Activated naive CD8-positive, alpha-beta T cell treated with anti-CD3 and anti-CD28 coated beads, Interleukin-2, amount 10 ng/mL, durations not matched to agents 7 days and 5 days (primary cell): ENCODE data around the gene KRT83. TPM values are rescaled to one million over a fixed set of nuclear protein-coding genes. Genes with fewer than 3 reads are reported as not detected.
A peak's percentile ranks its signal among the peaks of the same experiment; 100 is the strongest.
"Not testable (repeated sequence)": the region's sequence is repeated elsewhere in the genome, so short reads cannot be mapped to it uniquely, and the experiment has no call there.

Experiments
- ATAC-seq: fragments of 150-1000 bp; cut with Tn5 transposase; one replicate; pipeline ENCODE4 v1.10.0; 2021; ENCODE audit warnings: low read depth, moderate library complexity
- POLR2A ChIA-PET: fragments of 350-600 bp; sonication (Branson Sonifier 250); formaldehyde crosslinking; loops from one replicate; lab custom pipeline; 2021; ENCODE audit warnings: antibody characterized with exemption; lab: Charles Lee
- DNase-seq: peaks from one replicate; pipeline ENCODE4 v3.0.0; 2021
- H3K27ac Mint-ChIP-seq: one replicate; pipeline ENCODE4 v1.8.0; 2022; ENCODE audit warnings: mild to moderate bottlenecking, mixed read lengths
- H3K27me3 Mint-ChIP-seq: one replicate; pipeline ENCODE4 v1.8.0; 2022; ENCODE audit warnings: mild to moderate bottlenecking, moderate library complexity, mixed read lengths
- H3K36me3 Mint-ChIP-seq: one replicate; pipeline ENCODE4 v1.8.0; 2021; ENCODE audit warnings: mild to moderate bottlenecking, mixed read lengths
- H3K4me1 Mint-ChIP-seq: one replicate; pipeline ENCODE4 v1.8.0; 2021; ENCODE audit warnings: mixed read lengths
- H3K4me3 Mint-ChIP-seq: one replicate; pipeline ENCODE4 v1.8.0; 2022; ENCODE audit warnings: mild to moderate bottlenecking, moderate library complexity, mixed read lengths
- H3K9me3 Mint-ChIP-seq: one replicate; pipeline ENCODE4 v1.8.0; 2021; ENCODE audit warnings: mixed read lengths
- total RNA-seq, 2 experiments: library from RNA; stranded (reverse); gene quantifications; one replicate each; pipeline ENCODE4 v1.2.3, GENCODE V29; 2021

Gene KRT83
- total RNA-seq, 2 experiments from 2014 or later, result not detected

GRCh38 chr12:52319097-52319496 lies 2.1 kb downstream of the KRT83 start:
- H3K36me3 Mint-ChIP-seq, result no peaks in the 10 kb centered on the region
- H3K4me1 Mint-ChIP-seq, result no peaks in the 10 kb centered on the region
- DNase-seq, result peak; percentile 44
- H3K27me3 Mint-ChIP-seq, result peaks cover 28% of the 10 kb centered on the region
- POLR2A ChIA-PET, result interaction anchor here (0.9 kb wide), 1 partner anchor 28 kb away, joined by 3 read pairs; no protein-coding TSS in a partner anchor
- no peak overlapping the region for H3K27ac Mint-ChIP-seq
- H3K9me3 Mint-ChIP-seq, result no peaks in the 10 kb centered on the region
- H3K4me3 Mint-ChIP-seq, result no peak overlapping the region
- peak; percentile 68 for ATAC-seq

GRCh38 chr12:52318241-52318990 lies 2.8 kb downstream of the KRT83 start:
- DNase-seq, result peak; percentile 10
- POLR2A ChIA-PET, result no interaction called here
- H3K36me3 Mint-ChIP-seq, result no peaks in the 10 kb centered on the region
- H3K27ac Mint-ChIP-seq, result no peak overlapping the region
- ATAC-seq, result no peak
- peaks cover 33% of the 10 kb centered on the region for H3K27me3 Mint-ChIP-seq
- H3K9me3 Mint-ChIP-seq, result no peaks in the 10 kb centered on the region
- H3K4me1 Mint-ChIP-seq, result no peaks in the 10 kb centered on the region
- H3K4me3 Mint-ChIP-seq, result no peak overlapping the region

- POLR2A ChIA-PET, result no interaction called here
- ATAC-seq, result no peak
- Mint-ChIP-seq H3K27me3 (peaks cover 34% of the 10 kb centered on the region), H3K9me3 (no peaks in the 10 kb centered on the region), H3K4me1 (no peaks in the 10 kb centered on the region), H3K4me3 (no peak overlapping the region), H3K27ac (no peak overlapping the region), H3K36me3 (no peaks in the 10 kb centered on the region)
- DNase-seq, result no peak
Observed at GRCh38 chr12:52317468-52318052, 3.6 kb downstream of the KRT83 start.

GRCh38 chr12:52316701-52317100 lies 4.5 kb downstream of the KRT83 start:
- peaks cover 35% of the 10 kb centered on the region for H3K27me3 Mint-ChIP-seq
- no peaks in the 10 kb centered on the region for H3K4me1 Mint-ChIP-seq
- H3K4me3 Mint-ChIP-seq, result no peak overlapping the region
- H3K36me3 Mint-ChIP-seq, result no peaks in the 10 kb centered on the region
- ATAC-seq, result no peak
- H3K27ac Mint-ChIP-seq, result no peak overlapping the region
- POLR2A ChIA-PET, result no interaction called here
- H3K9me3 Mint-ChIP-seq, result no peaks in the 10 kb centered on the region
- DNase-seq, result no peak

- DNase-seq (no peak), ATAC-seq (no peak)
- Mint-ChIP-seq H3K36me3 (no peaks in the 10 kb centered on the region), H3K9me3 (no peaks in the 10 kb centered on the region), H3K27me3 (peaks cover 39% of the 10 kb centered on the region), H3K4me1 (no peaks in the 10 kb centered on the region), H3K27ac (no peak overlapping the region), H3K4me3 (no peak overlapping the region)
- POLR2A ChIA-PET, result no interaction called here
Observed at GRCh38 chr12:52316290-52316689, 4.9 kb downstream of the KRT83 start.

GRCh38 chr12:52315721-52316120 lies 5.5 kb downstream of the KRT83 start:
- H3K36me3 Mint-ChIP-seq, H3K27ac Mint-ChIP-seq, H3K4me1 Mint-ChIP-seq, POLR2A ChIA-PET, H3K9me3 Mint-ChIP-seq, H3K4me3 Mint-ChIP-seq: not testable (repeated sequence)
- ATAC-seq (peak; percentile 46), DNase-seq (peak; percentile 64)
- H3K27me3 Mint-ChIP-seq, result peaks cover 44% of the 10 kb centered on the region

- no peaks in the 10 kb centered on the region for H3K4me1 Mint-ChIP-seq
- H3K9me3 Mint-ChIP-seq, result no peaks in the 10 kb centered on the region
- no peaks in the 10 kb centered on the region for H3K36me3 Mint-ChIP-seq
- POLR2A ChIA-PET, result no interaction called here
- ATAC-seq, result no peak
- H3K27ac Mint-ChIP-seq, result no peak overlapping the region
- H3K27me3 Mint-ChIP-seq, result peaks cover 50% of the 10 kb centered on the region
- no peak for DNase-seq
- H3K4me3 Mint-ChIP-seq, result no peak overlapping the region
Observed at GRCh38 chr12:52314511-52314910, 6.7 kb downstream of the KRT83 start.

- no peaks in the 10 kb centered on the region for H3K9me3 Mint-ChIP-seq
- ATAC-seq, result no peak
- H3K4me1 Mint-ChIP-seq, result peaks cover under 1% of the 10 kb centered on the region
- H3K27me3 Mint-ChIP-seq, result peaks cover 50% of the 10 kb centered on the region
- H3K27ac Mint-ChIP-seq, result no peak overlapping the region
- H3K4me3 Mint-ChIP-seq, result no peak overlapping the region
- POLR2A ChIA-PET, result no interaction called here
- DNase-seq, result no peak
- no peaks in the 10 kb centered on the region for H3K36me3 Mint-ChIP-seq
Observed at GRCh38 chr12:52313926-52314325, 7.3 kb downstream of the KRT83 start.

GRCh38 chr12:52313461-52313860 lies 7.7 kb downstream of the KRT83 start:
- ATAC-seq, result no peak
- Mint-ChIP-seq H3K4me1 (peaks cover 4% of the 10 kb centered on the region), H3K9me3 (no peaks in the 10 kb centered on the region), H3K4me3 (no peak overlapping the region), H3K36me3 (no peaks in the 10 kb centered on the region), H3K27ac (no peak overlapping the region), H3K27me3 (peaks cover 52% of the 10 kb centered on the region)
- no peak for DNase-seq
- POLR2A ChIA-PET, result no interaction called here

- H3K4me3 Mint-ChIP-seq, result no peak overlapping the region
- peaks cover 62% of the 10 kb centered on the region for H3K27me3 Mint-ChIP-seq
- DNase-seq (no peak), ATAC-seq (no peak)
- no peaks in the 10 kb centered on the region for H3K9me3 Mint-ChIP-seq
- H3K36me3 Mint-ChIP-seq, result no peaks in the 10 kb centered on the region
- H3K4me1 Mint-ChIP-seq, result peaks cover 7% of the 10 kb centered on the region
- POLR2A ChIA-PET, result no interaction called here
- no peak overlapping the region for H3K27ac Mint-ChIP-seq
Observed at GRCh38 chr12:52312086-52312485, 9.1 kb downstream of the KRT83 start.

GRCh38 chr12:52311285-52311648 lies 9.9 kb downstream of the KRT83 start:
- no peak overlapping the region for H3K27ac Mint-ChIP-seq

GRCh38 chr12:52310622-52311284 lies 10.4 kb downstream of the KRT83 start:
- no peak for DNase-seq

More at GRCh38 chr12:52311285-52311648, 9.9 kb downstream of the KRT83 start:
- Mint-ChIP-seq H3K36me3 (no peaks in the 10 kb centered on the region), H3K4me3 (no peak overlapping the region), H3K27me3 (peaks cover 70% of the 10 kb centered on the region), H3K4me1 (peaks cover 9% of the 10 kb centered on the region), H3K9me3 (no peaks in the 10 kb centered on the region)
- DNase-seq (no peak), ATAC-seq (no peak)
- POLR2A ChIA-PET, result no interaction called here

GRCh38 chr12:52308806-52309425 lies 12.3 kb downstream of the KRT83 start:
- no peak overlapping the region for H3K27ac Mint-ChIP-seq

More at GRCh38 chr12:52310622-52311284, 10.4 kb downstream of the KRT83 start:
- Mint-ChIP-seq H3K9me3 (no peaks in the 10 kb centered on the region), H3K4me1 (peaks cover 13% of the 10 kb centered on the region), H3K4me3 (no peak overlapping the region), H3K36me3 (no peaks in the 10 kb centered on the region), H3K27ac (no peak overlapping the region), H3K27me3 (peaks cover 74% of the 10 kb centered on the region)
- ATAC-seq, result no peak
- POLR2A ChIA-PET, result no interaction called here

More at GRCh38 chr12:52308806-52309425, 12.3 kb downstream of the KRT83 start:
- POLR2A ChIA-PET, result interaction anchor here (2.0 kb wide), 1 partner anchor 15 kb away, joined by 6 read pairs; no protein-coding TSS in a partner anchor
- ATAC-seq (no peak), DNase-seq (no peak)
- Mint-ChIP-seq H3K4me1 (peaks cover 27% of the 10 kb centered on the region), H3K9me3 (no peaks in the 10 kb centered on the region), H3K36me3 (no peaks in the 10 kb centered on the region), H3K27me3 (peaks cover 84% of the 10 kb centered on the region), H3K4me3 (peak overlapping the region; percentile 62)
